Upper lobe of right lung (tissue), 1 donor: ENCODE data around the gene PSMB8. TPM values are rescaled to one million over a fixed set of nuclear protein-coding genes. Genes with fewer than 3 reads are reported as not detected.
"Not testable (repeated sequence)": the region's sequence is repeated elsewhere in the genome, so short reads cannot be mapped to it uniquely, and the experiment has no call there.

Experiments
- ATAC-seq: fragments of 200-7000 bp; cut with Tn5 transposase; one replicate; pipeline ENCODE4 v1.9.1; 2020; ENCODE audit warnings: mild to moderate bottlenecking, moderate library complexity
- DNase-seq: peaks from one replicate; pipeline ENCODE4 v3.0.0-alpha.2; 2020
- H3K27ac ChIP-seq: fragments of 200-600 bp; one replicate; pipeline ENCODE4 v1.8.0; 2022
- H3K27me3 ChIP-seq: fragments of 200-600 bp; one replicate; pipeline ENCODE4 v1.8.0; 2022; ENCODE audit warnings: mild to moderate bottlenecking
- H3K36me3 ChIP-seq: fragments of 200-600 bp; one replicate; pipeline ENCODE4 v1.8.0; 2022
- H3K4me1 ChIP-seq: fragments of 200-600 bp; one replicate; pipeline ENCODE4 v1.8.0; 2022
- H3K4me3 ChIP-seq: fragments of 200-600 bp; one replicate; pipeline ENCODE4 v1.8.0; 2022; ENCODE audit warnings: mild to moderate bottlenecking
- H3K9me3 ChIP-seq: fragments of 200-600 bp; one replicate; pipeline ENCODE4 v1.8.0; 2022
- CTCF ChIP-seq: fragments of 200-600 bp; IDR thresholded peaks from one replicate; pipeline ENCODE4 v1.8.0; 2022; ENCODE audit warnings: antibody characterized with exemption
- intact Hi-C: fragments of 100-400 bp; cut with DNase I; formaldehyde crosslinking; loops from one replicate; pipeline ENCODE4 v1.11.0; 2022
- total RNA-seq: library from RNA; stranded (reverse); fragmentation: NEBNext Ultra II Directional; extraction: Animal tissue kit (Norgen Biotek cat#: 25700); gene quantifications from one replicate; pipeline ENCODE4 v1.2.1, GENCODE V29; 2021
- donor health status: DM: no; HTN: yes; CAD: no; lungs with severe emphysema.

Gene PSMB8
- total RNA-seq, 1 donor from 2014 or later = 86.9 TPM

GRCh38 chr6:32886681-32887383 is 43.0 kb upstream of the PSMB8 start:
- Histone ChIP-seq H3K27me3 (no peaks in the 10 kb centered on the region), H3K9me3 (no peaks in the 10 kb centered on the region), H3K36me3 (no peaks in the 10 kb centered on the region), H3K4me3 (no peak overlapping the region), H3K4me1 (peaks cover 6% of the 10 kb centered on the region), H3K27ac (no peak overlapping the region)
- no peak for DNase-seq
- intact Hi-C loops = no loop called here
- no peak for ATAC-seq
- TF ChIP-seq CTCF = no peak

- H3K36me3 ChIP-seq = no peaks in the 10 kb centered on the region
- ATAC-seq (peak; percentile 77), DNase-seq (no peak)
- no peaks in the 10 kb centered on the region for H3K9me3 ChIP-seq
- no peak overlapping the region for H3K27ac ChIP-seq
- peaks cover 6% of the 10 kb centered on the region for H3K4me1 ChIP-seq
- H3K4me3 ChIP-seq = no peak overlapping the region
- TF ChIP-seq CTCF = peak; percentile 64
- H3K27me3 ChIP-seq = no peaks in the 10 kb centered on the region
- intact Hi-C loops = no loop called here
These were observed 41.9 kb upstream of the PSMB8 start for GRCh38 chr6:32885698-32886286.

GRCh38 chr6:32883789-32884188 is 39.9 kb upstream of the PSMB8 start:
- H3K9me3 ChIP-seq = no peaks in the 10 kb centered on the region
- peak; percentile 74 for DNase-seq
- no peaks in the 10 kb centered on the region for H3K36me3 ChIP-seq
- intact Hi-C loops = no loop called here
- H3K27ac ChIP-seq = no peak overlapping the region
- peak; percentile 94 for ATAC-seq
- H3K27me3 ChIP-seq = no peaks in the 10 kb centered on the region
- H3K4me3 ChIP-seq = no peak overlapping the region
- TF ChIP-seq CTCF = no peak
- H3K4me1 ChIP-seq = peaks cover 6% of the 10 kb centered on the region

- no peak for TF ChIP-seq CTCF
- Histone ChIP-seq H3K4me1 (peaks cover 6% of the 10 kb centered on the region), H3K36me3 (no peaks in the 10 kb centered on the region), H3K27me3 (no peaks in the 10 kb centered on the region), H3K4me3 (no peak overlapping the region), H3K9me3 (no peaks in the 10 kb centered on the region), H3K27ac (no peak overlapping the region)
- intact Hi-C loops = no loop called here
- no peak for ATAC-seq
- no peak for DNase-seq
These were observed 39.0 kb upstream of the PSMB8 start for GRCh38 chr6:32882879-32883250.

- DNase-seq, H3K4me1 ChIP-seq, intact Hi-C loops, H3K27ac ChIP-seq, H3K9me3 ChIP-seq, H3K27me3 ChIP-seq, H3K36me3 ChIP-seq, H3K4me3 ChIP-seq, ATAC-seq: not testable (repeated sequence)
These were observed 37.1 kb upstream of the PSMB8 start for GRCh38 chr6:32880962-32881361.

- Histone ChIP-seq H3K4me3 (no peak overlapping the region), H3K9me3 (no peaks in the 10 kb centered on the region), H3K27ac (no peak overlapping the region), H3K36me3 (no peaks in the 10 kb centered on the region), H3K27me3 (no peaks in the 10 kb centered on the region), H3K4me1 (peaks cover 6% of the 10 kb centered on the region)
- no peak for TF ChIP-seq CTCF
- DNase-seq = no peak
- intact Hi-C loops = no loop called here
- ATAC-seq = no peak
These were observed 35.8 kb upstream of the PSMB8 start for GRCh38 chr6:32879691-32880090.
